HepG2 (cell line): ENCODE measurements around the gene DMPK. TPM values are rescaled to one million over a fixed set of nuclear protein-coding genes. Genes with fewer than 3 reads are reported as not detected.
A peak's percentile ranks its signal among the peaks of the same experiment; 100 is the strongest.

Experiments used
- CHD4 ChIP-seq: fragments of 200-600 bp; sonication (generic); IDR thresholded peaks from 2 replicates; pipeline ENCODE4 v1.7.0; 2017; ENCODE audit warnings: mild to moderate bottlenecking, low read length, borderline replicate concordance
- HNF4G ChIP-seq, 2 experiments: sonication (generic) in 1 of 2; formaldehyde crosslinking in 1 of 2; IDR thresholded peaks; 2 replicates each; pipeline versions ENCODE4 v1.4.0 to v1.6.1; 2011 to 2020; ENCODE audit warnings: borderline replicate concordance in 2 of 2, low read depth in 2 of 2, mild to moderate bottlenecking in 2 of 2, low read length in 1 of 2, missing genetic modification reagents in 1 of 2, moderate library complexity in 1 of 2
- HNRNPK ChIP-seq: fragments of 200-400 bp; formaldehyde crosslinking; IDR thresholded peaks from 2 replicates; pipeline ENCODE4 v1.6.1; 2018; ENCODE audit warnings: low read length, low read depth, moderate library complexity, mild to moderate bottlenecking; ENCODE audit not compliant: poor library complexity, severe bottlenecking
- JUND ChIP-seq: sonication (generic); formaldehyde crosslinking; IDR thresholded peaks from 2 replicates; pipeline ENCODE4 v1.8.0; 2022; ENCODE audit warnings: mild to moderate bottlenecking, missing genetic modification reagents
- KAT7 ChIP-seq: IDR thresholded peaks from 2 replicates; pipeline ENCODE4 v1.6.1; 2018; ENCODE audit warnings: borderline replicate concordance, missing compliant biosample characterization
- NBN ChIP-seq: fragments of 450-650 bp; conservative IDR thresholded peaks from 2 replicates; pipeline ENCODE4 v1.6.1; 2017
- NFYB ChIP-seq: sonication (generic); formaldehyde crosslinking; IDR thresholded peaks from 2 replicates; pipeline ENCODE4 v1.4.0; 2020; ENCODE audit warnings: missing genetic modification reagents
- PITX1 ChIP-seq: sonication (generic); formaldehyde crosslinking; IDR thresholded peaks from 2 replicates; pipeline ENCODE4 v1.5.1; 2020; ENCODE audit warnings: mild to moderate bottlenecking, missing genetic modification reagents
- SAP130 ChIP-seq: IDR thresholded peaks from 2 replicates; pipeline ENCODE4 v1.6.1; 2016; ENCODE audit warnings: low read depth
- SNRNP70 ChIP-seq: fragments of 200-400 bp; formaldehyde crosslinking; IDR thresholded peaks from 2 replicates; pipeline ENCODE4 v1.6.1; 2017; ENCODE audit warnings: mild to moderate bottlenecking, low read depth, low read length, moderate library complexity
- SP4 ChIP-seq: sonication (generic); formaldehyde crosslinking; IDR thresholded peaks from 2 replicates; pipeline ENCODE4 v1.8.1; 2023; ENCODE audit warnings: mild to moderate bottlenecking, missing genetic modification reagents
- THAP11 ChIP-seq: IDR thresholded peaks from 2 replicates; pipeline ENCODE4 v1.6.1; 2016; ENCODE audit warnings: missing biosample characterization, missing genetic modification reagents
- ZFP37 ChIP-seq: sonication (generic); formaldehyde crosslinking; IDR thresholded peaks from 2 replicates; pipeline ENCODE4 v1.4.0; 2020; ENCODE audit warnings: missing genetic modification reagents, borderline replicate concordance
- ZNF235 ChIP-seq: sonication (generic); formaldehyde crosslinking; IDR thresholded peaks from 2 replicates; pipeline ENCODE4 v1.8.1; 2023; ENCODE audit warnings: mild to moderate bottlenecking, missing genetic modification reagents, borderline replicate concordance
- ZNF354B ChIP-seq: sonication (generic); formaldehyde crosslinking; IDR thresholded peaks from 2 replicates; pipeline ENCODE4 v1.8.0; 2022; ENCODE audit warnings: mild to moderate bottlenecking, missing genetic modification reagents
- ZNF547 ChIP-seq: sonication (generic); formaldehyde crosslinking; IDR thresholded peaks from 2 replicates; pipeline ENCODE4 v1.5.1; 2020; ENCODE audit warnings: mild to moderate bottlenecking, missing genetic modification reagents
- ZSCAN22 ChIP-seq: sonication (generic); formaldehyde crosslinking; IDR thresholded peaks from 2 replicates; pipeline ENCODE4 v1.4.0; 2020; ENCODE audit warnings: mild to moderate bottlenecking, missing genetic modification reagents
- polyA plus RNA-seq, 8 experiments: library from polyadenylated mRNA; depleted of rRNA in 3 of 8; stranded (reverse) in 7 of 8; unstranded in 1 of 8; fragments of >200 nt; fragmentation: Illumina TruSeq in 4 of 8; extraction: Trizol in 4 of 8; gene quantifications; 2 replicates each; pipeline versions ENCODE4 v1.2.1 to v1.2.3, GENCODE V29; 2011 to 2016; ENCODE audit warnings: low read depth in 4 of 8, missing spikeins in 1 of 8, mixed read lengths in 1 of 8; ENCODE audit not compliant: insufficient read depth in 1 of 8
- total RNA-seq, 5 experiments: library from RNA; depleted of rRNA; stranded (reverse); fragments of >200 nt; fragmentation: Illumina TruSeq; extraction: Trizol; gene quantifications; 2 replicates each; pipeline ENCODE4 v1.2.3, GENCODE V29; 2016; ENCODE audit warnings: low read depth in 1 of 5
- TF ChIP-seq, protein P1 (sequence below): sonication (generic); formaldehyde crosslinking; IDR thresholded peaks from 2 replicates; pipeline ENCODE4 v1.4.0; 2020; ENCODE audit warnings: missing genetic modification reagents
- TF ChIP-seq, protein P2 (sequence below): sonication (generic); formaldehyde crosslinking; IDR thresholded peaks from 2 replicates; pipeline ENCODE4 v1.4.0; 2020; ENCODE audit warnings: missing genetic modification reagents
- TF ChIP-seq, protein P3 (sequence below): IDR thresholded peaks from 2 replicates; pipeline ENCODE4 v1.6.1; 2016; ENCODE audit warnings: low read depth, missing genetic modification reagents, missing compliant biosample characterization

Gene DMPK
- total and polyA plus RNA-seq, 2 of the 13 experiments (the other 11 are each of a cell fraction or from before 2014, with no cell fraction given), result 5.3 to 8.8 TPM

DNA sequence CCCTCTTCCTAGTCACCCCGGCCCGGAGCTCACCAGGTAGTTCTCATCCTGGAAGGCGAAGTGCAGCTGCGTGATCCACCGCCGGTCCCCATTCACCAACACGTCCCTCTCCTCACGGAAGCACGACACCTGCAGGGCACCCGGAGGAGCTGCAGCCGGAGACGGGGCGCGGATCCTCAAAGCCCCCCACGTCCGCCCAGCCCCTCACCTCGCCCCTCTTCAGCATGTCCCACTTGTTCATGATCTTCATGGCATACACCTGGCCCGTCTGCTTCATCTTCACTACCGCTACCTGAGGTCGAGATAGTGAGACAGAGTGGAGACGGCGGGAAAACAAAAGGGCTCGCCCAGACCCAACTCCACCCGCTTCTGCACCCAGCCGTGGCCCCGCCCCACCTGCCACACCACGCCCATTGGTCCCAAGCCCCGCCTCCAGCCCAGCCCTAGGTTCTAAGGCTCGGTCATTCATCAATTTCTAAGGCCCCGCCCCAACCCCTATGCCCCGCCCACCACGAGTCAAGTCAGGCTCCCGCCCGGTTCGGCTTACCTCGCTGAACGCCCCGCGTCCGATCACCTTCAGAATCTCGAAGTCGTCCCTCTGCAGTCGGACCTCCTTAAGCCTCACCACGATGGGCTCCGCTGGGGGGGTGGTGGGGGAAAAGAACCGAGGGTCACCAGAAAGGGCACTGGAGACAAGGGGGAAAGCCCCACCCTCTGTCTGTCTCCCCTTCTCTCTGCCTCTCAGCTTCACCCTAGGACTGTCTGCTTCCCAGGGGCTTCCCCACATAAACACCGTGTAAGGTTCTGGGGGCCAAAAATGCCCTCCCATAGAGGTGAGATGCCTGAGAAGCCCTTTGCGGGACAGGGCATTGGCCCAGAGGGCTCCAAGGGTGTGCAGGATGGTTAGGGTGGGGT, 2.8 kb downstream of the DMPK start (continued):
- TF ChIP-seq HNRNPK (no peak), CHD4 (0 out of 2 replicates have a peak, but pooled peaks have one; percentile 32), KAT7 (CRISPR knock-in tag) (no peak), SAP130 (CRISPR knock-in tag) (0 out of 2 replicates have a peak, but pooled peaks have one; percentile 27), ZNF354B (CRISPR knock-in tag) (no peak), NBN (no peak), ZFP37 (CRISPR knock-in tag) (no peak), SP4 (CRISPR knock-in tag) (peak; percentile 39; the same call in 1 of the 2 replicates), HNF4G (IDR thresholded peaks at IDR 0.05; ENCODE audit: borderline replicate concordance, low read depth, low read length) (no peak), HNF4G (CRISPR knock-in tag; IDR thresholded peaks at IDR 0.05; ENCODE audit: borderline replicate concordance, low read depth) (no peak), THAP11 (CRISPR knock-in tag) (no peak), JUND (CRISPR knock-in tag) (no peak), ZSCAN22 (no peak), PITX1 (CRISPR knock-in tag) (no peak), NFYB (no peak), ZNF547 (no peak), SNRNP70 (no peak), ZNF235 (0 out of 2 replicates have a peak, but pooled peaks have one; percentile 51)
- TF ChIP-seq, protein P1, sequence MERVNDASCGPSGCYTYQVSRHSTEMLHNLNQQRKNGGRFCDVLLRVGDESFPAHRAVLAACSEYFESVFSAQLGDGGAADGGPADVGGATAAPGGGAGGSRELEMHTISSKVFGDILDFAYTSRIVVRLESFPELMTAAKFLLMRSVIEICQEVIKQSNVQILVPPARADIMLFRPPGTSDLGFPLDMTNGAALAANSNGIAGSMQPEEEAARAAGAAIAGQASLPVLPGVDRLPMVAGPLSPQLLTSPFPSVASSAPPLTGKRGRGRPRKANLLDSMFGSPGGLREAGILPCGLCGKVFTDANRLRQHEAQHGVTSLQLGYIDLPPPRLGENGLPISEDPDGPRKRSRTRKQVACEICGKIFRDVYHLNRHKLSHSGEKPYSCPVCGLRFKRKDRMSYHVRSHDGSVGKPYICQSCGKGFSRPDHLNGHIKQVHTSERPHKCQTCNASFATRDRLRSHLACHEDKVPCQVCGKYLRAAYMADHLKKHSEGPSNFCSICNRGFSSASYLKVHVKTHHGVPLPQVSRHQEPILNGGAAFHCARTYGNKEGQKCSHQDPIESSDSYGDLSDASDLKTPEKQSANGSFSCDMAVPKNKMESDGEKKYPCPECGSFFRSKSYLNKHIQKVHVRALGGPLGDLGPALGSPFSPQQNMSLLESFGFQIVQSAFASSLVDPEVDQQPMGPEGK (CRISPR knock-in tag), result peak; percentile 43
- TF ChIP-seq, protein P2, sequence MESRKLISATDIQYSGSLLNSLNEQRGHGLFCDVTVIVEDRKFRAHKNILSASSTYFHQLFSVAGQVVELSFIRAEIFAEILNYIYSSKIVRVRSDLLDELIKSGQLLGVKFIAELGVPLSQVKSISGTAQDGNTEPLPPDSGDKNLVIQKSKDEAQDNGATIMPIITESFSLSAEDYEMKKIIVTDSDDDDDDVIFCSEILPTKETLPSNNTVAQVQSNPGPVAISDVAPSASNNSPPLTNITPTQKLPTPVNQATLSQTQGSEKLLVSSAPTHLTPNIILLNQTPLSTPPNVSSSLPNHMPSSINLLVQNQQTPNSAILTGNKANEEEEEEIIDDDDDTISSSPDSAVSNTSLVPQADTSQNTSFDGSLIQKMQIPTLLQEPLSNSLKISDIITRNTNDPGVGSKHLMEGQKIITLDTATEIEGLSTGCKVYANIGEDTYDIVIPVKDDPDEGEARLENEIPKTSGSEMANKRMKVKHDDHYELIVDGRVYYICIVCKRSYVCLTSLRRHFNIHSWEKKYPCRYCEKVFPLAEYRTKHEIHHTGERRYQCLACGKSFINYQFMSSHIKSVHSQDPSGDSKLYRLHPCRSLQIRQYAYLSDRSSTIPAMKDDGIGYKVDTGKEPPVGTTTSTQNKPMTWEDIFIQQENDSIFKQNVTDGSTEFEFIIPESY (CRISPR knock-in tag), result peak; percentile 49; the same call in 1 of the 2 replicates
- TF ChIP-seq, protein P3, sequence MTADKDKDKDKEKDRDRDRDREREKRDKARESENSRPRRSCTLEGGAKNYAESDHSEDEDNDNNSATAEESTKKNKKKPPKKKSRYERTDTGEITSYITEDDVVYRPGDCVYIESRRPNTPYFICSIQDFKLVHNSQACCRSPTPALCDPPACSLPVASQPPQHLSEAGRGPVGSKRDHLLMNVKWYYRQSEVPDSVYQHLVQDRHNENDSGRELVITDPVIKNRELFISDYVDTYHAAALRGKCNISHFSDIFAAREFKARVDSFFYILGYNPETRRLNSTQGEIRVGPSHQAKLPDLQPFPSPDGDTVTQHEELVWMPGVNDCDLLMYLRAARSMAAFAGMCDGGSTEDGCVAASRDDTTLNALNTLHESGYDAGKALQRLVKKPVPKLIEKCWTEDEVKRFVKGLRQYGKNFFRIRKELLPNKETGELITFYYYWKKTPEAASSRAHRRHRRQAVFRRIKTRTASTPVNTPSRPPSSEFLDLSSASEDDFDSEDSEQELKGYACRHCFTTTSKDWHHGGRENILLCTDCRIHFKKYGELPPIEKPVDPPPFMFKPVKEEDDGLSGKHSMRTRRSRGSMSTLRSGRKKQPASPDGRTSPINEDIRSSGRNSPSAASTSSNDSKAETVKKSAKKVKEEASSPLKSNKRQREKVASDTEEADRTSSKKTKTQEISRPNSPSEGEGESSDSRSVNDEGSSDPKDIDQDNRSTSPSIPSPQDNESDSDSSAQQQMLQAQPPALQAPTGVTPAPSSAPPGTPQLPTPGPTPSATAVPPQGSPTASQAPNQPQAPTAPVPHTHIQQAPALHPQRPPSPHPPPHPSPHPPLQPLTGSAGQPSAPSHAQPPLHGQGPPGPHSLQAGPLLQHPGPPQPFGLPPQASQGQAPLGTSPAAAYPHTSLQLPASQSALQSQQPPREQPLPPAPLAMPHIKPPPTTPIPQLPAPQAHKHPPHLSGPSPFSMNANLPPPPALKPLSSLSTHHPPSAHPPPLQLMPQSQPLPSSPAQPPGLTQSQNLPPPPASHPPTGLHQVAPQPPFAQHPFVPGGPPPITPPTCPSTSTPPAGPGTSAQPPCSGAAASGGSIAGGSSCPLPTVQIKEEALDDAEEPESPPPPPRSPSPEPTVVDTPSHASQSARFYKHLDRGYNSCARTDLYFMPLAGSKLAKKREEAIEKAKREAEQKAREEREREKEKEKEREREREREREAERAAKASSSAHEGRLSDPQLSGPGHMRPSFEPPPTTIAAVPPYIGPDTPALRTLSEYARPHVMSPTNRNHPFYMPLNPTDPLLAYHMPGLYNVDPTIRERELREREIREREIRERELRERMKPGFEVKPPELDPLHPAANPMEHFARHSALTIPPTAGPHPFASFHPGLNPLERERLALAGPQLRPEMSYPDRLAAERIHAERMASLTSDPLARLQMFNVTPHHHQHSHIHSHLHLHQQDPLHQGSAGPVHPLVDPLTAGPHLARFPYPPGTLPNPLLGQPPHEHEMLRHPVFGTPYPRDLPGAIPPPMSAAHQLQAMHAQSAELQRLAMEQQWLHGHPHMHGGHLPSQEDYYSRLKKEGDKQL, result no peak
